Fibroblast of skin of left quadriceps (primary cell): ENCODE measurements around the gene CHST4.
"Not testable (repeated sequence)": the region's sequence is repeated elsewhere in the genome, so short reads cannot be mapped to it uniquely, and the experiment has no call there.

Experiments
- DNase-seq, 2 experiments: peaks; one replicate each; pipeline ENCODE4 v3.0.0-alpha.2; 2013; ENCODE audit warnings: low read depth in 2 of 2

CHST4 gene

GRCh38 chr16:71524566-71525553, 1.4 kb upstream of the CHST4 start:
- no peak for DNase-seq

DNA sequence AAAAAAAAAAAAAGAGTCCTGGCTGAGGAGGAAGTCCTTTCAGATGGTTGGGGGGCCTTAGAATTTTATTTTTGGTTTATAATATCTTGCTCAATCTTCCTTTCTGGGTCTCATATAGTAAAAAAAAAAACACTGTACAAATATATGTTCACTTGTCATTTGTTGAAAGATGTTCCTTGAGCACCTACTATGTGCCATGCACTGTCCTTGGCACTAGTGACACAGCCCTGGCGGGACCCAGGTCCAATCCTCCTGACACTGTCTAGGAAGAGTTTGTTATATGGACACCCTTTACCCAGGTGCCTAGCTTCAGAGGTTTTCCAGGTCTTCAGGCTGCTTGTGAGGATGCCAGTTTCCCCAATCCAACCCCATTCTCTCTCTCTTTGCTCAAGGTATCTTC, 2.0 kb downstream of the CHST4 start:
- no peak for DNase-seq

GRCh38 chr16:71528863-71529262, 2.6 kb downstream of the CHST4 start:
- no peak for DNase-seq

- no peak for DNase-seq
These were observed 6.1 kb downstream of the CHST4 start for GRCh38 chr16:71532366-71532765.

- DNase-seq: no peak
These were observed 10.7 kb downstream of the CHST4 start for GRCh38 chr16:71536752-71537499.

- peak in 1 of 2 experiments; percentile 3 for DNase-seq
These were observed 11.4 kb downstream of the CHST4 start for GRCh38 chr16:71537643-71538042.

DNA sequence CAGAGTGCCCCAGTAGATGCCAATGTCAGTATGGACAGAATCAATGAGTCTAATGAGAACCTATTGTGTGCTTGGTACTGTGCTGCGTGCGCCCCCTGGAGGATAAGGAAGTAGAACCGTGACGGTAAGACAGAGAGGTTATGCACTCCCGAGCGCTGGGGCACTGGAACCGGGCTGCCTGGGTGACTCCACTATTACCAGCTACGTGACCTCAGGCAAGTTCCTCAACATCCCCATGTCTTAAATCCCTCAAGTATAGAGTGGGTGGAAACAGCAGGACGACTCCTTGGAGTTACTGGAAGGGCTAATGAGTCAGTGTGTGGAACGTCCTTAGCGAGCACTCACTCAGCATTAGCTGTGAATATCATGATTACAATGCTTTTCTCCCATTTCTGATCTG, 16.2 kb downstream of the CHST4 start:
- no peak for DNase-seq

GRCh38 chr16:71547168-71547567, 20.9 kb downstream of the CHST4 start:
- DNase-seq: no peak

DNA sequence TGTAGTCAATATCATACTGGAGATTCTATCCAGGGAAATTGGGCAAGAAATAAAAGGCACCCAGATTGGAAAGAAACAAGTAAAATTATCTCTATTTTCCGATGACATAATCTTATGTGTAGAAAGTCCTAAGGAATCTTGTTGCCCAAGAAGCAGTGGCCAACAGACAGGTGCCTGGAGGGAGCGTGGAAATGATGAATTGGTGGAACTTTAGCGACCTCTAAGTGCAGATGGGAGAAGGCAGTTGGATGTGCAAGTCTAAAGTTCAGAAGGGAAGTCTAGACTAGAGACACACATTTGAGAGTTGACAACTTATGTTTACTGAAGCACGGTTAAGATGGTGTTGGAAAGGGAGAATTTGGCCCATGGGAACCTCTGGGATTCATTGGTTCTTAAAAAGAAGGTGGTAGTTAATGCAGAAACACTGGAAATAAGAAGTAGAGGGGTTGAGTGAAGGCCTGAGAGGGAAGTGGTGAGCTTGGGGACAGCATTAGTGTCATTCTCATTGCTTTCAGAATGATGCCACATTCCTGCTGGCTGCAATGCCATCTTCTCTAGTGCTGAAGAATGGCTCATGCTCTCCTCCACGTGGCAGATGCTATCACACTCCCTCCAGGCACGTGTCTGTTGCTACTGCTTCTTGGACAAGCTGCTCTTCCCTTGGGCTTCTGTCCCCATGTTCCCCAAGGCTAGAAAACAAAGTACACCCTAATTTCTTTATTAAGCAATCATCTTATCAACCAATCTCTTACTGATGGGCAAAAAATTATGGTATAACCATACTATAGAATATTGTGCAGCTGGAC, 26.7 kb downstream of the CHST4 start:
- no peak for DNase-seq

GRCh38 chr16:71555230-71555891, 29.1 kb downstream of the CHST4 start:
- DNase-seq: no peak

DNA sequence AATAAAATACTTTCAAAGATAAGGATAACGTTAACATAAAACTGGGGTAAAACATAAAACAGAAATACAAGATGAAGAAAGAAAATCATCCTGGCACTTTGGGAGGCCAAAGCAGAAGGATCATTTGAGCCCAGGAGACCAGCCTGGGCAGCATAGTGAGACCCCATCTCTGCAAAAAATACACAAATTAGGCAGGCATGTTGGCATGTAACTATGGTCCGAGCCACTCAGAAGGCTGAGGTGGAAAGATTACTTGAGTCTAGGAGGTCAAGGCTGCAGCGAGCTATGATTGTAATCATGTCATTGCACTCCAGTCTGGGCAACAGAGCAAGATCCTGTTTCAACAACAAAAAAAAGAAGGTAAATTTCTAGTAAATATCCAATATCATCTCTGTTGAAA, 31.1 kb downstream of the CHST4 start:
- DNase-seq: no peak

GRCh38 chr16:71557954-71558582, 31.8 kb downstream of the CHST4 start:
- no peak for DNase-seq

DNA sequence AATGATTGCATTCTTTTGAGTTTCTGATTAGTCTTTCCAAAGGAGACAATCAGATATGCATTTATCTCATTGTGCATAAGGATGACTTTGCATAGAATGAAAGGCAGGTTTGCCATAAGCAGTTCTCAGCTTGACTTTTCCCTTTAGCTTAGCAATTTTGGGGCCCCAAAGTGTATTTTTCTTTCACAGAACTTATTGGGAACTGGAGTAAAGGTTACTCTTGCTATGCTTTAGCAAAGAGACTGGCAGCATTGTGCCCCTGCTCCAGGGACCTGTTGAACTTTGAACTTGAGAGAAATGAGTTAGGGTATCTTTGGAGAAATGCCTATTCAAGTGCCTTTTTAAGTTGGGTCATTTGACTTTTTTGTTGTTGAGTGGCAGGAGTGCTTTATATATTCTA, 33.6 kb downstream of the CHST4 start:
- DNase-seq: no peak

- DNase-seq: not testable (repeated sequence)
These were observed 35.7 kb downstream of the CHST4 start for GRCh38 chr16:71561886-71562285.

DNA sequence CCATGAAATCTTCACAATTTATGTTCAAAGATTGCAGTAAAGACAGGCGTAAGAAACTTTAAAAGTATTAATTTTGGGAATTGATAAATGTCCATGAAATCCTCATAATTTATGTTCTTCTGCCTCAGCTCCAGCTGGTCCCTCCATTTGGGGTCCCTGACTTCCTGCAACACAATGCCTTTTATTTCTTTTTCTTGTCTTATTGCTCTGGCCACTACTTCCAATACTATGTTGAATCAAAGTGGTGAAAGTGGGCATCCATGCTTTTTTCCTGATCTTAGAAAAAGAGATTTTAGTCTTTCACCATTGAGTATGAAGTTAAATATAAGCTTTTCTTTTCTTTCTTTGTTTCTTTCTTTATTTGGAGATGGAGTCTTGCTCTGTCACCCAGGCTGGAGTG, 36.3 kb downstream of the CHST4 start:
- no peak for DNase-seq

- DNase-seq: no peak
These were observed 38.2 kb downstream of the CHST4 start for GRCh38 chr16:71564335-71564967.

GRCh38 chr16:71565812-71566700, 39.8 kb downstream of the CHST4 start:
- no peak for DNase-seq

- no peak for DNase-seq
These were observed 41.7 kb downstream of the CHST4 start for GRCh38 chr16:71567931-71568330.

DNA sequence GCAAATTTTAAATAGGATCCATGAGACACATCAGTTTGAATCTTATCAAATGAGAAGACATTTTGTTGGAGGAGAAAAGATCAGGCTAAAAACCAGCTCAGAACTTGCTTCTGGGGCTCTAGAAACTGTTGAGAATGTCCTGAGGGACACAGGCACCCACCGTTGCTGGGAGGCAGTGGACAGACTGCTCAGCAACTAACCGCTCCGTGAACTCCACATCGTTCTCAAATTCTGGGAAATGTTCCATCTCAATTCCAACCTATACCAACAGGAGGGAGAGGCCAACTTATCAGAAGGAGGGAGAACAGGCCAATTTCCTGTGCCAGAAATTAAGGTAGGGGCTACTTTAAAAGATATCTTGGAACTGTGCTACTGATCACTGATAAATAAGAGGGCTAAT, 42.3 kb downstream of the CHST4 start:
- no peak for DNase-seq
